Hematopoietic multipotent progenitor cell (in vitro differentiated cells): ENCODE results near the gene SLC39A11. TPM values are rescaled to one million over a fixed set of nuclear protein-coding genes. Genes with fewer than 3 reads are reported as not detected.
"Not testable (repeated sequence)": the region's sequence is repeated elsewhere in the genome, so short reads cannot be mapped to it uniquely, and the experiment has no call there.

Source experiments
- DNase-seq, 3 donors: peaks; one replicate each; pipeline ENCODE4 v3.0.0-alpha.2; 2011 to 2015; ENCODE audit warnings: low read depth in 2 of 3, low spot score in 2 of 3
- total RNA-seq: library from RNA; depleted of rRNA; stranded (reverse); fragments of >200 nt; gene quantifications from one replicate; pipeline ENCODE4 v1.2.3, GENCODE V29; 2012

The SLC39A11 gene
- total RNA-seq, 1 donor = 26.4 TPM

DNA sequence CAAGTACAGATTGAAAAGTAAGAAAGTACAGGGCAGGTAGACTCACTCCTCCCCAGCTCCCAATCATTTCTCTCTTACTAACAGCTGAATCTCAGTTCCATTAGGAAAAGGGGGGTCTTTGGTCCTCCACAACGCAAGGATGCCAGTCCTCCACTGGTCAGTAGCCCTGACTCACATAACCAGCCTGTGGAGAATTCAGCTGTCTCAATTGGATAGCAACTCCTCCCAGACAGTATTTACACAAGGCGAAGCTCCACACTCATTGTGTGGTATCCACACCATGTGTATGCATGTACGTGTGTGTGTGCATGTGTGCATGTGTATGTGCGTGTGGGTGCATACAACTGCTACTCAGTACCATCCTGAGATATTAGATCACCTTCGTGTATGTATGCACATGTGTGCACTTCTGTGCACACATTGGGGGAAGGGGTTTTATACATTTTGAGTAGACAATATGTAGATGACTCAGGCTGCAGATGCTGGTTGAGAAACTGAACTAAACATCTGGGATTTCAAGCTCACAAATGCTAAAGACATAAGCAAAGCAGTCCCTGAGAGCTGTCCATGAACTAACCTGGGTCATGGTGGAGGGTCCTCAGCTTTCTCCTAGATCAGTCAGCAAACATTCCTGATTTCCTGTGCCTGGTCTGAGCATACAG, 240.1 kb downstream of the SLC39A11 start:
- no peak for DNase-seq

DNA sequence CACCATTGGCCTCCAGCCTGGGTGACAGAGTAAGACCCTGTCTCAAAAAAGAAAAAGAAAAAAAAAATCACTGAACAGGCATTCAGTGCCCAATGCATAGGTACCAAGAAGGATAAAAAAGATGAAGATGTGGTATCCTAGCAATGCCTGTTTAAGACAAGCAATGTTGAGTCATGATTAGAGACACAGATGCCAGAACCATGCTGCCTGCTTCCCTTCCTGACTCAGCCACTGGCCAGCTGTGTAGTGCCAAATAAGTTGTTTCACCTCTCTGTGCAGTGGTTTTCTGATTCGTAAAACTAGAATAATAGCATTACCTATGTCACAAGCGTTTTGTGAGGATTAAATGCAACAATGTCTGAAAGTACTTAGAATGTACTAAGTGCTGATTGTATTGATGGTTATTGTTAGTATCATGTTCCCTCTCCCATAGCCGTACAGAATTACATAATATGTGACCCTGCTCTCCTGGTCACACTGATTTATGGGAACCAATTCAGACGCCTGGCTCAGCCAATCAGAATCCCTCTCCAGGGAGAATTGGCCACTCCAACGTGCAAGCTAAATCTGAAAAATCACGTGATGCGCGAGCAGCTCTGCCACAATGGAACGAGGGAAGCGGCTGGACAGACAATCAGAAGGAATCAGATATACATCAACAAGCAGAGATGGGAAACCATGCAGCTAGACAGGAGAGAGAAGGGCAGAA, 241.9 kb downstream of the SLC39A11 start:
- no peak for DNase-seq

DNA sequence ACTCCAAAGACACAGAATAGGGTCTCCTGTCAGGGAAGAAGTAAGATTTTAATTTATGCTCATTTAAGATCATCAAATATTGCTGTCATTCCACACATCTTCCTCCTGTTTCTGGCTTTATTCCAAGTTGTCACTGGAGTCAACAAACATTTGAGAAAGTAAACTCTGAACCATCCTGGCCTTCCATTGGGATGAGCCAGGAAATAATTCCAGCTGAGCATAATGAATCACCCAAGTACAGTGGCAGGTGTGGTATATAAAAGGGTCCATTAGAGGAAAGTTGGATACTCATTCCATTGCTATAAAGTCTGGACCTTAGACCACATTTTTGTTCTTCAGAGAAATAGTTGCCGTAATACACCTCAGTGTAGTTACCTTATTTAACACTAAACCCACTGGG, 246.1 kb downstream of the SLC39A11 start:
- no peak for DNase-seq

DNA sequence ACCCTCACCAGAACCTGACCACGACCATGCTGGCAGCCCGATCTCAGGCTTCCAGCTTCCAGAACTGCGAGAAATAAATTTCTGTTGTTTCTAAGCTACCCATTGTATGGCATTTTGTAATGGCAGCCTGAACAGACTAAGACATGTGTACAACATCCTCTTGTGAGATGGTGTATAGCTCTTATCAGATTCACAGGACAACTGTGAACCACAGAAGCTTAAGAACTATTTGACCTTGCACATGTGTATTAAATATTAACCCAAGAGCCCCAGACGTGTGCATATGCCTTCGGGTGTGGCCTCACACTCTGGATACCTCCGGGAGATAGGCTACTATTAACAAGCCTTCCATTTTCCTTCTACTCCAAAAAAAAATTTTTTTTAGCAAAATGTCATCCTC, 248.9 kb downstream of the SLC39A11 start:
- no peak for DNase-seq

DNA sequence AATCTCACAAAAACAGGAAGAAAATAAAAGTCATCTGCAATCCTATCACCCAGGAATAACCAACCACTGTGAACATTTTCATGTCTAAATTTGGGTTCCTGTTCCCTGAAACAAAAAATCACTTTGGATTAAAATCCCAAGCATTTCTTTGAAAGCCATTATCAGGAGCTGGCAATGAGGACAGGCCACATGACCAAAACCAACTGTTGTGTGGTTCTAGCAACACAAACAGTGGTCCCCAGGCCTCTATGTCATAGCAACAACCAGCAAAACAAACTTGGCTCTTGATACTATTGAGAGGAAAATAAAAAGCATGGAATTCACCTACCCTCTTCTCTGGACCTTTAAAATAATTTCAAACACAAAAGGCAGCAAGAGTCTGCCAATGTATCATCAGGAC, 252.5 kb downstream of the SLC39A11 start:
- no peak for DNase-seq

DNA sequence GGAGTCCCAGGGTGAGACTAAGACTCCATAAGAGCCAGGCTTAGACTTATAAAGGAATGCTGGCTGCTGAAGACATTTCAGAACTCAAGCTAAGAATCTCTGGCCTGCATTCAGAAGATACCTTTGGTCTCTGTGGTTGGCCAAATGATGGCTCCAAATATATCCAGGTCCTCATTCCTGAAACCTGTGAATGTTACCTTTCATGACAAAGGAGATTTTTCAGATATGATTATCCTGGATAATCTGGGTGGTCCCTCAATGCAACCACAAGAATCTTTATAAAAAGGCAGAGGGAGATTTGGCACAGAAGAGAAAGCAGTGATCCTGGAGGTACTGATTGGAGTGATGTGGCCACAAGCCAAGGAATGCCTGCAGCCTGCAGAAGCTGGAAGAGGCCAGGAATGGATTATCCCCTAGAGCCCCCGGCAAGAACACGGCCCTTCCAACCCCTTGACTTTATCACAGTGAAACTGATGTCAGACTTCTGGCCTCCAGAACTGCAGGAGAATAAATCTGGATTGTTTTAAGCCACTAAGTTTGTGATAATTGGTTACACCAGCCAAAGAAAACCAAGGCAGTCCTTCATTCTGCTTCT, 253.3 kb downstream of the SLC39A11 start:
- no peak for DNase-seq

DNA sequence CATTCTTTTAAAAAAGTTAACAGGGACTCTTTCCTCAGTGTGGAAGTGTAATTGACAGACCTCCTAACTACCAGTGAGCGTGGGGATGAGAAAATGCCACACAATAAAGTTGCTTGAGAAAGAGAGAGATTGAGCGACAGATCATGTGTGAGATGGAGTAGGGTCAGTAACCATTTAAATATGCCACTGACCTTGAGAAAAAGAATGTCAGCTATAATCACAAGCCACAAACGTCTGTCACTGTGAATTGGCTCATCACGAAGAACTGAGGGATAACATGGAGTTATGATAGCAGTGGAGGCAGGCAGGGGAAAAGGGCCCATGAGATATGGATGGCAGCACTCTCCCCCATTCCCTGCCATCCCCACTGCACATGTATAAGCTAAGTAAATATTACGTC, 253.9 kb downstream of the SLC39A11 start:
- DNase-seq = no peak

DNA sequence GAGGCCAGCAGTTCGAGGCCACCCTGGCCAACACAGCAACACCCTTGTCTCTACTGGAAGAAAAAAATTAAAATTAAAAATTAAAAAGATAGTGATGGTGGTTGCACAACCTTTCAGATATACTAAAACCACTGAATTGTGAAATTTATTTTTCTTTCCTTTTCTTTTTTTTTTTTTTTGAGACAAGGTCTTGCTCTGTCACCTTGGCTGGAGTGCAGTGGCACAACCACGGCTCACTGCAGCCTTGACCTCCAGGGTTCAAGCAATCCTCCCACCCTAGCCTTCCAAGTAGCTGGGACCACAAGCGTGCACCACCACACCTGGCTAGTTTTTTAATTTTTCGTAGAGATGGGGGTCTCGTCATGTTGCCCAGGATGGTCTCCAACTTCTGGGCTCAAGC, 254.4 kb downstream of the SLC39A11 start:
- DNase-seq = no peak

DNA sequence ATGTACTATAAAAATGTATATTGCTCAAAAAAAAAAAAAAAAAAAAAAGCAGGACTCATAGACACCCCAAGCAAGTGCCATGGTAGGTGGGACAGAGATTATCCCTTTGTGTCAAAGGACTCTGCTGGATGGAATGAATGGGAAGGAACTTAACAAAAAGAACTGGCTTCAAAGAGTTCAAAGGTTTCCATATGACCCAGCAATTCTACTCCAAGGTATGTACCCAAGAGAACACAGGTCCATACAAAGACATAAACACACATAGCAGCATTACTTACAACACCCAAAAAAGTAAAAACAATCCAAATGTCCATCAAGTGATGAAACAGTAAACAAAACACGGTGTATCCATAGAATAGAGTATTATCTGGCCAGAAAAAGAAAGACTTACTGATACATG, 255.2 kb downstream of the SLC39A11 start:
- DNase-seq = no peak

DNA sequence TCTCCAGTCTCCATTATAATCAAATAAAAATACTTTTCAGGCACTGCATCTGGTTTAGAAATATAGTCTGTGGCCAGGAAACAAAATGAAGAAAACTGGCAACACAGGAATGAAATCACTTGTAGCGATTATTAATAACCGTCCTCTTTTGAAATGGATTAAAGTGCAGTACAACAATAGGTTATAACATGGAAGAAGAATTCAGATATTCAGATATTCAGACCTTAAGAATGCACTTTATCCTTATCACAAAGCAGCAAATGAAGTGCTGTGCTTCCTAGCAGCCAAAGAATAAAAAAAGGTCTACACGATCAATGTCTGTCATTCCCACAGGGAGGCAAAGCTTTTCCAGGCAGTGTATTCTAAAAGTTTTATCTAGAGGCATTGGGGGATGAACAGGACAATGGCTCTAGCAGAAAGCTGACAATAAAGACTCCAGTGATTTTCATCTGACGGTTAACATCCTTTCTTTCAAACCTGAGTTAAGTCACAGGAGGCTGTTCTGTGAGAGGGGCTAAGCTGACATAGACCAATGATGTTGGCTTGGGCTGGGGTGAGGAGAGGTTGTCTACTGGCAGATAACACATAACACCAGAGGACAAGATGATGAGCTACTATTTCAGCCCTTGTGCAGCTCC, 259.2 kb downstream of the SLC39A11 start:
- DNase-seq = no peak

DNA sequence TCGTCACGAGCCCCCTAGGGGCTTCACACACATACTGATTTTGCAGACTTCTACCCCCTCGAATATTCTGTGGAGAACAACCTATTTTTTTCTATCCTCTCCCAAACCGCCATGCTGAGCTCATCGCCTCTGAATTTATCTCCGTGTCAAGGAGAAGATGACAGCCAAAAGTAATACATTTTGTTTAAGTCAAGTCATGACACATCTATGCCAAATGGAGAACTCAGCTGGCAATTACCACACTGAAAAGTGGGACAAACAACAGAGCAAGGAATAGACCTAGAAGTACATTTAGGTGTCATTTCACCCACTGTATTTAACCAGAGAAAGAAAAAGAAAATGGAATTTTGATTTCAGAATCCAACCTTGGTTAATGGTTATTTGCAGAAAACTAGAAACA, 260.2 kb downstream of the SLC39A11 start:
- DNase-seq = no peak

DNA sequence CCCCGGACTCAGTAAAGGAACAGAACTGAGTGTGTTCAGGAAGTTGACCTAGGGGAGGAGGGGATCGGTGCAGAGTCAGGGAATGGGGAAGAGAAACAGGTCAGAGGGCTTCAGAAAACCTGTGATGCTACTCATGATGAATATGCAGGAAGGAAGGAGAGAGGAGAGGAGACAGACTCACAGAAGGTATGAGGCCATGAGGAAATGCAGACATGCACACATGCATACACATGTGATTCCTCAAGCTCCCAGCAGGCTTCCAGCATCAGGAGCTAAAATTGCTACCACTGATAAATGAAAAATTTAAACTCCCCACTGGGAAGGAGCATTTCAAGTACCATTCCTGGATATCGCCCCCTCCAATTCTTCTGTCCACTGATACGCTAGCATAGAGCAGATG, 262.6 kb downstream of the SLC39A11 start:
- DNase-seq = no peak

DNA sequence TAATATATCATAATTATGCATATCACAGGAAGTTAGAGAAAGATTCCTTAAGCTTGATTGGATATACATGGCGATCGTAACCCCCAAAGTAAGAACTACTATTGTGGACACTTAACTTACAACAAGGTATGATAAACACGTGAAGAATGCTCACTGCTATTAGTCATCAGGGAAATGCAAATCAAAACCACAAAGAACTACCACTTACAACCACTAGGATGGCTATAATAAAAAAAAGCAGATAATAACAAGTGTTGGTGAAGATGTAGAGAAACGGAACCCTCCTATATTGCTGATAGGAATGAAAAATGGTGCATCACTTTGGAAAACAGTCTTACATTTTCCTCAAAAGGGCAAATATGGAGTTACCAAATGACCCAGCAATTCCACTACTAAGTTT, 265.9 kb downstream of the SLC39A11 start:
- no peak for DNase-seq

DNA sequence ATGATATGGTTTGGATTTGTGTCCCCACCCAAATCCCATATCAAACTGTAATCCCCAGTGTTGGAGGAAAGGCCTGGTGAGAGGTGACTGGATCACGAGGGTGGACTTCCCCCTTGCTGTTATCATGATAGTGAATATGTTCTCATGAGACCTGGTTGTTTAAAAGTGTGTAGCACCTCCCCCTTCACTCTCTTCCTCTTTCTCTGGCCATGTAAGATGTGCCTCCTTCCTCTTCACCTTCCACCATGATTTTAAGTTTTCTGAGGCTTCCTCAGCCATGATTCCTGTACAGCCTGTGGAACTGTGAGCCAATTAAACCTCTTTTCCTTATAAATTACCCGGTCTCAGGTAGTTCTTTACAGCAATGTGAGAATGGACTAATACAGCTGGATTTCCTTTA, 266.4 kb downstream of the SLC39A11 start:
- DNase-seq = not testable (repeated sequence)

DNA sequence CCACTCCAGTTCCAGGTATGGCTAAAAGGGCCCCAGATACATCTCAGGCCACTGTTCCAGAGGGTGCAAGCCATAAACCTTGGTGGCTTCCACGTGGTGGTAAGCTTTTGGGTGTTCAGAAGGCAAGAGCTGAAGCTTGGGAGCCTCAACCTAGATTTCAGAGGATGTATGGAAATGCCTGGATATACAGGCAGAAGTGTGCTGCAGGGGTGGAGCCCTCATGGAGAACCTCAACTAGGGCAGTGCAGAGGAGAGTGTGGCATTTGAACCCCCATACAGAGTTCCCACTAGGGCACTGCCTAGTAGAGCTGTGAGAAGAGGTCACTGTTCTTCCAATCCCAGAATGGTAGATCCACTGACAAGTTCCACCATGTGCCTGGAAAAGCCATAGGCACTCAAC, 267.3 kb downstream of the SLC39A11 start:
- DNase-seq = no peak

DNA sequence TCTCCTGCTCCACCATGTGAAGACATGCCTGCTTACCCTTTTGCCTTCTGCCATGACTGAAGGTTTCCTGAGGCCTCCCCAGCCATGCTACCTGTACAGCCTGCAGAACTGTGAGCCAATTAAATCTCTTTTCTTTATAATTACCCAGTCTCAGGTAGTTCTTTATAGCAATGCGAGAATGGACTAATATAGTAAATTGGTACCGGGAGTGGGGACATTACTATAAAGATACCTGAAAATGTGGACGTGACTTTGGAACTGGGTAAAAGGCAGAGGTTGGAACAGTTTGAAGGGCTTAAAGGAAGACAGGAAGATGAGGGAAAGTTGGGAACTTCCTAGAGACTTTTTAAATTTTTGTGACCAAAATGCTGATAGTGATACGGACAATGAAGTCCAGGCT, 268.2 kb downstream of the SLC39A11 start:
- not testable (repeated sequence) for DNase-seq

DNA sequence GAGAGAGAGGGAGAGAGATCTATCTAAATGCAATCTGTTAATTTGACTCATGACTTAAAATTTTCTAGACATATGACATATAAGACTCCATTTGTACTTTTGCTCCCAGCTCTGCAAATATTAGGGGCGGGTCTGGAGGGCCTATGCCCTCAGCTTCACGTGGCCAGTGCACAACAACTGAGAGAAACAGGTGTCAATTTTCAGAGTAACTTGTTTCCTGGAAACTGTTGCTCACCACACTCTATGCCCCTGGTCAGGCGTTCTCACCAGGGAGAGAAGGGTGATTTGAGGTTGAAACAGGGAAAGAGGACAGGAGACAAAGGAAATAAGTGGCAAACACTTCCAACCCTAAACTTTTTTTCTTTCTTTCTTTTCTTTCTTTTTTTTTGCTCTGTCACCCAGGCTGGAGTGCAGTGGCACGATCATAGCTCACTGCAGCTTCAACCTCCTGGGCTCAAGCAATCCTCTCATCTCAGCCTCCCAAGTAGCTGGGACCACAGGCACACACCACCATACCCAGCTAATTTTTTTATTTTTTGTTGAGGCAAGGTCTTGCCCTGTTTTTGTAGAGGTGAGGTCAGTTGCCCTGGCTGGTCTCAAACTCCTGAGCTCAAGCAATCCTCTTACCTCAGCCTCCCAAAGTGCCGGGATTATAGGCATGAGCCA, 270.0 kb downstream of the SLC39A11 start:
- DNase-seq = no peak

DNA sequence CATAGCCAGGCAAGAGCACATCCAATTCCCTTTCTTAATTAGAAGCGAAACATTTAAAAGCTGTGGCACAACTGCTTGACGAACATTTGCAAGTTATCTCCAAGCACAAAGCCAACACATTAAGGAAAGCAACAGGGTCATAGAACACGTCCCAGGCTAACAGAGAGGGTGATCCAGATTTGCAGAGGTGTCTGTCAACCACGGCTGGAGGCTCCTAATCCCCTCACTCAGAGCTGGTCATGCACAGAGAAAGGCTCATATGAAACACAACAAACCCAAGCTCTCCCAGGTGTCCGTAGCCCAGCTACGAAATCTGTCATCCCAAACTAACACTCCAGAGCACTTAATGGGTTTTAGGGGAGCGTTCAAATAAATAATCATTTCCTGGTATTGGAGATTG, 276.1 kb downstream of the SLC39A11 start:
- no peak for DNase-seq

DNA sequence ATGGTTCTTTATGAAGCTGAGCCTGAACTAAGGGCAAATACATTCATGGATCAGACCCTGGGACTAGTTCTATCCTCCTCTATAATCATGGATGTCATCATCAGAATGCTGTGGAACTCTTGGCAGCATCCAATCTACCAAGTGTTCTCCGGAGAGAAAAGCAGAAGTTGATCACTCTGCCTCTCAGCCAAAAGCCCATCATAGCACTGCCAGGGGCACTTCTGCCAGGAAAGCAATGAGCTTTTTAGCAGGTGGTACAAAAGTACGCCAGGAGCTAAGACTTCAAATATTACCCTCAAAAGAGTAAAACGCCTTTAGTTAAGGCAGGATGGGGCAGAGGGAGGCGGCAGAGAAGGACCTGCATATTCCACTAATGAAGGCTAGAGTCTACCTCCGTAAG, 279.0 kb downstream of the SLC39A11 start:
- no peak for DNase-seq

DNA sequence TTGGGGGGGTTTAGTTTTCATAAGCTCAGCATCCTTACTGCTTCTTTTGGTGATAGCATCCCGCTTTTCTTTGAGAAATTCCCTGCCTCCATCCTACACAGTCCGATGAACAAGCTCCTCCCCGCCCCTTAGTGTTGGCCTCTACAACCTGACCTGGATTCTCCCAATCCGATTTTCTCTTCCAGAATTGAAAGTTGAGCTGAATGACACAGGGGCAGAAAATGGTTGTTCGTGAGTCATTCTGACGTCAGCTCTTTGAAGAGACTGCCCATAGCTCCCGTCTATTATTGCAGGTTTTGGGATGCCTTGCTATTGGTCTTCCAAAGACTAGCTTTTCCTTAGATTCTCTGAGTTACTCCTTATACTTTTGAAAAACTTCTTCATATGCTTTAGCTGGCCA, 279.7 kb downstream of the SLC39A11 start:
- no peak for DNase-seq

DNA sequence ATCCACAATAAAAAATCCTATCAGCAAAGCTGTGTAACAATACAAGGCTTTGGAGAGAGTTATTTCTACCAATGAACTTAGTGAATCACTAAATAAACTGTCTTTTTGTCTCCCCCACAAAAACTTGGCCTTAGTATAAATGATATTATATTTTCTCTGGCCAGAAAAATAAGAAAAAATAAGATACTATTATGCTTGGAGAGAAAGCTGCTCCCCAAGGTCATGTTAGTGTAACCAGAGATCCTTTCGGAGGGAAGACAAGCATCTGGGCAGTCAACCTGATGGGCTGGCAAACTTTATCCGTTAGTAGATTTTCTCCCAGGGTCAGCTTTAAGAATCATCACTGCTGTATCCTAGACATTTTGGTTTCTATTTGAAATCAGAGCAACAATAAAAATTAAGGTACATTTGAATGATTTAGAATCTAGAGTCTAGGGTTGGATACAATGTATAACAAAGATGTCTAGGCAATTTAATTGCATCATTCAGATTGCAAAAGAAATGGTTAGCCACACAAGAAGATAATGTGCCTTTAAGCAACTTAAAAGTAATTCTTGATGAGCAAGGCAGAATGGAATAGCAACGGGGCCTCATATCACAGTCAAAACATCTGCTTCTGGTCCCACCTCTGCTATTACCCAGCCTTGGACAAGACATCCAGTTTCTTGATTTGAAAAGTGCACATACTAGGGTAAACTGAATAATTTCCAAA, 280.4 kb downstream of the SLC39A11 start:
- no peak for DNase-seq
